PFSK-1 (cell line): ENCODE measurements around the gene DLGAP4. TPM values are rescaled to one million over a fixed set of nuclear protein-coding genes. Genes with fewer than 3 reads are reported as not detected.

ENCODE experiments used
- FOXP2 ChIP-seq: optimal IDR thresholded peaks from 2 replicates; pipeline ENCODE3; 2011; ENCODE audit warnings: borderline replicate concordance, control low read depth, inconsistent platforms; ENCODE audit not compliant: insufficient read depth; ENCODE audit errors: extremely low read length, extremely low read depth
- POLR2AphosphoS5 ChIP-seq: IDR thresholded peaks from 2 replicates; pipeline ENCODE4 v1.6.1; 2012; ENCODE audit warnings: low read depth, mild to moderate bottlenecking, control low read depth, low read length, moderate library complexity
- SIN3A ChIP-seq: IDR thresholded peaks from 2 replicates; pipeline ENCODE4 v1.6.1; 2012; ENCODE audit warnings: mild to moderate bottlenecking, low read length, moderate library complexity, borderline replicate concordance; ENCODE audit not compliant: insufficient read depth
- TAF1 ChIP-seq: IDR thresholded peaks from 2 replicates; pipeline ENCODE4 v1.6.1; 2012; ENCODE audit warnings: low read length, control low read depth, borderline replicate concordance; ENCODE audit not compliant: insufficient read depth
- polyA plus RNA-seq: library from polyadenylated mRNA; unstranded; fragments of >200 nt; gene quantifications from one replicate; pipeline ENCODE4 v1.2.1, GENCODE V29; 2012; ENCODE audit warnings: low read depth, missing spikeins; ENCODE audit not compliant: insufficient read length
- TF ChIP-seq, protein P1 (sequence below), 2 experiments: IDR thresholded peaks; 2 replicates each; pipeline versions ENCODE4 v1.6.1 to v1.8.0; 2011 to 2012; ENCODE audit warnings: low read depth in 2 of 2, low read length in 2 of 2, control low read depth in 1 of 2, inconsistent platforms in 1 of 2, mild to moderate bottlenecking in 1 of 2, moderate library complexity in 1 of 2; ENCODE audit not compliant: insufficient read depth in 1 of 2

DLGAP4 gene, protein sequence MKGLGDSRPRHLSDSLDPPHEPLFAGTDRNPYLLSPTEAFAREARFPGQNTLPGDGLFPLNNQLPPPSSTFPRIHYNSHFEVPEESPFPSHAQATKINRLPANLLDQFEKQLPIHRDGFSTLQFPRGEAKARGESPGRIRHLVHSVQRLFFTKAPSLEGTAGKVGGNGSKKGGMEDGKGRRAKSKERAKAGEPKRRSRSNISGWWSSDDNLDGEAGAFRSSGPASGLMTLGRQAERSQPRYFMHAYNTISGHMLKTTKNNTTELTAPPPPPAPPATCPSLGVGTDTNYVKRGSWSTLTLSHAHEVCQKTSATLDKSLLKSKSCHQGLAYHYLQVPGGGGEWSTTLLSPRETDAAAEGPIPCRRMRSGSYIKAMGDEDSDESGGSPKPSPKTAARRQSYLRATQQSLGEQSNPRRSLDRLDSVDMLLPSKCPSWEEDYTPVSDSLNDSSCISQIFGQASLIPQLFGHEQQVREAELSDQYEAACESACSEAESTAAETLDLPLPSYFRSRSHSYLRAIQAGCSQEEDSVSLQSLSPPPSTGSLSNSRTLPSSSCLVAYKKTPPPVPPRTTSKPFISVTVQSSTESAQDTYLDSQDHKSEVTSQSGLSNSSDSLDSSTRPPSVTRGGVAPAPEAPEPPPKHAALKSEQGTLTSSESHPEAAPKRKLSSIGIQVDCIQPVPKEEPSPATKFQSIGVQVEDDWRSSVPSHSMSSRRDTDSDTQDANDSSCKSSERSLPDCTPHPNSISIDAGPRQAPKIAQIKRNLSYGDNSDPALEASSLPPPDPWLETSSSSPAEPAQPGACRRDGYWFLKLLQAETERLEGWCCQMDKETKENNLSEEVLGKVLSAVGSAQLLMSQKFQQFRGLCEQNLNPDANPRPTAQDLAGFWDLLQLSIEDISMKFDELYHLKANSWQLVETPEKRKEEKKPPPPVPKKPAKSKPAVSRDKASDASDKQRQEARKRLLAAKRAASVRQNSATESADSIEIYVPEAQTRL
- 52.2 TPM for polyA plus RNA-seq

DNA sequence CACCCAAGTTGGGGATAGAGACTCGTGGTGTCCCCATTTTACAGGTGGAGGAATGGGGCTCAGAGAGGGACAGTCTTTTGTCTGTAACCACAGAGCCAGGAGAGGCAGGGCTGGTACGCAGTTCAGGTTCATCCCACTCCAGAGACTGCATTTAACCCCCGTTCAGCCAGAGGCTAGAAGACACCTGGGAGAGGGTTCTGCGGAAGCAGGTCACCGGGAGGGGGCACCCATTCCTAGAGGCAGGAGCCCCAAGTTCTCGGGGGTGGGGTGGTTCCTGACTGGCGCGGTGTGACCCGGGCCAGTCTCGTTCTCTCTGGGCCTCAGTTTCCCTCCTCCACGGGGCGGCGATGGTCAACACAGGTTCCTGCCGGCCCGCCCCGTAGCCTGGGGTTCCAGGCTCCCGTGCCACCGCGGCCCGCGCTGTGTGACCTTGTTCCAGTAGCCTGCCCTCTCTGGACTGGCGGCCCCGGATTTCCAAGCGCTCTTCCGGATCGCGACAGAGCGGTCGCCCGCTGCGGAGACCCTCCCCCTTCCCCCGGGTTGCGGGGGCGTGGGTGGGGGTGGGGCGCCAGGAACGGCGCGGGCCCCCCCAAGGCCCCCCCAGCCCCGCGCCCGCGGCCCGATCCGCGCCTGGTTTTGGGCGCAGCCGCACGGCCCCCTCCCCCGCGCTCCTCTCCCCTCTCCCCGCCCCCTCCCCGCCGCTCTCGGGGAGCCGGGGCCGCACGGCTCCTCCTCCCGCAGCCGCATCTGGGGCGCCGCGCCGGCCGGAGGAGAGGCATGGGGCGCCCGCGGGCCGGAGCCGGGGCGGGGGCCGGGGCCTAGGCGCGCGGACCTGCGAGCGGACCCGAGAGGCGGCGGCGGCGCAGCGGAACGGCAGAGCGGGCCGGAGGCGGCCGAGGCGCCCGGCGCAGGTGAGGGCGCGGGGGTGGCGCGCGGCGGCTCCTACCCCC, at the start of gene DLGAP4:
Gene DLGAP4, plus strand, starts transcription at position 738 of the 950 bp plus-strand sequence. CDS start 125,379 bp downstream, outside the sequence.
- no peak for TF ChIP-seq FOXP2
- no peak for TF ChIP-seq POLR2AphosphoS5
- no peak for TF ChIP-seq TAF1
- no peak for TF ChIP-seq SIN3A
- TF ChIP-seq, protein P1, sequence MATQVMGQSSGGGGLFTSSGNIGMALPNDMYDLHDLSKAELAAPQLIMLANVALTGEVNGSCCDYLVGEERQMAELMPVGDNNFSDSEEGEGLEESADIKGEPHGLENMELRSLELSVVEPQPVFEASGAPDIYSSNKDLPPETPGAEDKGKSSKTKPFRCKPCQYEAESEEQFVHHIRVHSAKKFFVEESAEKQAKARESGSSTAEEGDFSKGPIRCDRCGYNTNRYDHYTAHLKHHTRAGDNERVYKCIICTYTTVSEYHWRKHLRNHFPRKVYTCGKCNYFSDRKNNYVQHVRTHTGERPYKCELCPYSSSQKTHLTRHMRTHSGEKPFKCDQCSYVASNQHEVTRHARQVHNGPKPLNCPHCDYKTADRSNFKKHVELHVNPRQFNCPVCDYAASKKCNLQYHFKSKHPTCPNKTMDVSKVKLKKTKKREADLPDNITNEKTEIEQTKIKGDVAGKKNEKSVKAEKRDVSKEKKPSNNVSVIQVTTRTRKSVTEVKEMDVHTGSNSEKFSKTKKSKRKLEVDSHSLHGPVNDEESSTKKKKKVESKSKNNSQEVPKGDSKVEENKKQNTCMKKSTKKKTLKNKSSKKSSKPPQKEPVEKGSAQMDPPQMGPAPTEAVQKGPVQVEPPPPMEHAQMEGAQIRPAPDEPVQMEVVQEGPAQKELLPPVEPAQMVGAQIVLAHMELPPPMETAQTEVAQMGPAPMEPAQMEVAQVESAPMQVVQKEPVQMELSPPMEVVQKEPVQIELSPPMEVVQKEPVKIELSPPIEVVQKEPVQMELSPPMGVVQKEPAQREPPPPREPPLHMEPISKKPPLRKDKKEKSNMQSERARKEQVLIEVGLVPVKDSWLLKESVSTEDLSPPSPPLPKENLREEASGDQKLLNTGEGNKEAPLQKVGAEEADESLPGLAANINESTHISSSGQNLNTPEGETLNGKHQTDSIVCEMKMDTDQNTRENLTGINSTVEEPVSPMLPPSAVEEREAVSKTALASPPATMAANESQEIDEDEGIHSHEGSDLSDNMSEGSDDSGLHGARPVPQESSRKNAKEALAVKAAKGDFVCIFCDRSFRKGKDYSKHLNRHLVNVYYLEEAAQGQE (IDR thresholded peaks at IDR 0.05; ENCODE audit: insufficient read depth in 1 of 2, low read depth in 2 of 2, low read length in 2 of 2): no peak

DNA sequence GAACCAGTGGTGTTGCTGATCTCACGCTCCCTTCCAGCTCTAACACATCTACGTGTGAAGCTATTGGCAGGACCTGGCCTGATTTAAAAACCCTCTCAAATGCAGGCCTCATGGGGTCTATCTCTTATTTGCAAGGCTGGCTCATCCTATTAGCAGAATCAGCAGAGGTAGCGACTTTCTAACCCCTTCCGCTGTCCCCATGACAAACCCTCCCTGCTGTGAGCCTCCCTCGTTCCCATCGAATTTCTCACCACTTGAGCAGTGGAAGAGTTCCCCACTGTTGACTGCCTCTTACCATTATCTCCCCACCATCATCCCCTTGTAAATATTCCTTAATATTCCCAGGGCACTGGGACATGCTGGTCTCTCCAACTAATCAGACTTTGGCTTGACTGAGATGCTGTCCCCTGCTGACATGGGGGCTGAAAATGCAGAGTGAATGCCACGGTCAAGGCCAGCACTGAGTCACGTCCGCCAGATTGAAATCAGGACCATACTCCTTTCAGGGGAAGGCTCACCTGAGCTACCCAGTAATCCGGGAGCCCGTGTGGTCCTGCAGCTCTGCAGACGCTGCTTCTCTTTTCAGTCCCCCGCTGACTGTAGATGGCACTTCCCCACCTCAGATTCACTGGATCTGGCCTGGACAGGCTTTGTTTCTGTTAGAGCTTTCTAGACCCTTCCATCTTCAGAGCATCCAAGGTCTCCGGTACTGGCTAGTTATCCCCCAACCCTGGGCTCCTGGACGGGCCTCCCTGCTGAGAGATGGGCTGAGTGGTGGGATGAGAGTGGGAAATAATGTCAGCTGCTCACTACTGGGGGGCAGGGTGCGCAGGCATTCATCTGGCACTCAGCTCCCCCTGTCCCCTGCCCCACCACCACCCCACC, 46.7 kb upstream of the DLGAP4 start:
- TF ChIP-seq, protein P1 (IDR thresholded peaks at IDR 0.05; ENCODE audit: insufficient read depth in 1 of 2, low read depth in 2 of 2, low read length in 2 of 2): no peak
- TF ChIP-seq SIN3A (no peak), FOXP2 (no peak), TAF1 (no peak), POLR2AphosphoS5 (no peak)

DNA sequence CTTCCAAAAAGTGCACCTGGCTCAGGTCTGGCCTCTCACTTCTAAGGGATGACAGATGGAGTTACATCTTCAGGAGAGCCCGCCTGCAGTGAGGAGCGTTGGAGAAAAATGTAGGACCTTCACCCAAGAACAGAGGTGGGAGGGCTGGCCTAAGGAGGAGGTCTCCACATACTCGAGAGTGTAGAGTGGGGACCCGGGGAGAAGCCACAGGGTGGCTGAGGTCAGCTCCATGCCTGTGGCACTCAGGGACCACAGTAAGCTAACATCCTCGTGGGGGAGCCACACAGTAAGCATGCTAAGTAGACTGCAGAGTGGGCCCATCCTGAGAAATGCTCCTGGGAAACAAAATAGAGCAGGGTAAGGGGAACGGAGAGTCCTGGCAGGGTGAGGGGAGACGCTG, 45.8 kb upstream of the DLGAP4 start:
- TF ChIP-seq POLR2AphosphoS5 (no peak), FOXP2 (no peak), TAF1 (no peak), SIN3A (no peak)
- TF ChIP-seq, protein P1 (IDR thresholded peaks at IDR 0.05; ENCODE audit: insufficient read depth in 1 of 2, low read depth in 2 of 2, low read length in 2 of 2): no peak
